ENCODE results near the gene DDX21. TPM values are rescaled to one million over a fixed set of nuclear protein-coding genes. Genes with fewer than 3 reads are reported as not detected.
A peak's percentile ranks its signal among the peaks of the same experiment; 100 is the strongest.

The DDX21 gene
- total RNA-seq, 1 experiment from 2014 or later = 153 TPM

- Histone ChIP-seq H3K27ac (ENCODE audit: low read depth, low read length) (peak overlapping the region; percentile 87), H3K9ac (ENCODE audit: low read length) (peak overlapping the region; percentile 100), H3K36me3 (ENCODE audit: control insufficient read depth in 1 of 2, insufficient read depth in 2 of 2, low read length in 2 of 2) (peaks cover 8 to 21% of the 10 kb centered on the region in 2 experiments), H3K9me3 (ENCODE audit: control insufficient read depth in 1 of 2, insufficient read depth in 1 of 2, low read depth in 1 of 2, low read length in 2 of 2) (no peaks in the 10 kb centered on the region), H3K4me3 (replicated peaks in 1 of 2; ENCODE audit: low read depth in 1 of 2, low read length in 2 of 2) (peak overlapping the region; percentile 99), H4K20me1 (ENCODE audit: insufficient read depth) (peaks cover 24% of the 10 kb centered on the region; the same call in 1 of the 2 replicates), H3K4me1 (ENCODE audit: control insufficient read depth in 1 of 2, insufficient read depth in 2 of 2, low read length in 2 of 2) (peaks cover 11 to 12% of the 10 kb centered on the region in 2 experiments; a peak in 3 of 4 replicates), H3K79me2 (ENCODE audit: insufficient read depth, low read length) (peaks cover 55% of the 10 kb centered on the region), H3K4me2 (ENCODE audit: low read length) (peak overlapping the region; percentile 74), H3K27me3 (ENCODE audit: insufficient read depth, low read length) (no peaks in the 10 kb centered on the region), H3K9me2 (ENCODE audit: insufficient read depth) (no peaks in the 10 kb centered on the region), H2AFZ (ENCODE audit: low read depth, low read length, poor library complexity, severe bottlenecking) (peak overlapping the region; percentile 74)
- intact Hi-C loops (cut with micrococcal nuclease) = loop anchor here (10.0 kb wide), 1 partner anchor 161 kb away; no protein-coding TSS in a partner anchor
- BruUV-seq (replicated peaks) = TSS peak; percentile 95
- TF ChIP-seq ELF1 (IDR thresholded peaks at IDR 0.05; ENCODE audit: borderline replicate concordance, low read depth) = no peak
- TF ChIP-seq CTCF (IDR thresholded peaks at IDR 0.05 in 2 of 3, conservative IDR thresholded peaks at IDR 0.05 in 1 of 3; ENCODE audit: borderline replicate concordance in 1 of 3, insufficient read depth in 1 of 3, low read depth in 2 of 3, low read length in 2 of 3) = no peak
- TF ChIP-seq ZNF274 (IDR thresholded peaks at IDR 0.05; ENCODE audit: low read depth, low read length) = no peak
- no peak for TF ChIP-seq CEBPB (IDR thresholded peaks at IDR 0.05; ENCODE audit: low read depth)
- no peak for TF ChIP-seq JUND (IDR thresholded peaks at IDR 0.05)
- TF ChIP-seq EZH2phosphoT487 (IDR thresholded peaks at IDR 0.05; ENCODE audit: borderline replicate concordance) = no peak
- no peak for TF ChIP-seq EGR1 (IDR thresholded peaks at IDR 0.05; ENCODE audit: low read depth)
- TF ChIP-seq POLR2AphosphoS5 (IDR thresholded peaks at IDR 0.05; ENCODE audit: low read depth, low read length) = no peak
- TF ChIP-seq SIN3A (IDR thresholded peaks at IDR 0.05; ENCODE audit: low read depth) = no peak
- TF ChIP-seq SP1 (IDR thresholded peaks at IDR 0.05; ENCODE audit: low read depth) = no peak
- no peak for TF ChIP-seq MAX (IDR thresholded peaks at IDR 0.05)
- no peak for TF ChIP-seq ZFX (IDR thresholded peaks at IDR 0.05)
- ChIA-PET POLR2A (interaction anchor here (0.9 to 1.9 kb wide), 3 partner anchors 13 to 33 kb away, joined by 4 to 5 read pairs (median 4); partner anchors contain the start of gene KIFBP), RAD21 (ENCODE audit: low non-redundant PET in 1 of 2, low total read pairs in 2 of 2, uncharacterized antibody in 2 of 2, unreplicated experiment in 2 of 2) (no interaction called here), CTCF (interaction anchor here (0.9 to 1.4 kb wide), 2 partner anchors 13 to 742 kb away, joined by 3 read pairs; no protein-coding TSS in a partner anchor)
- DNase-seq (ENCODE audit: low read depth, low spot score) (no peak), ATAC-seq (peak; percentile 71)
Observed at GRCh38 chr10:68955355-68955831, 577 bp upstream of the DDX21 start.

Measured in HCT116 (cell line).